Stimulated activated CD4-positive, alpha-beta T cell treated with anti-CD3 and anti-CD28 coated beads, TNF-alpha, amount 100 ng/mL, for 4 hours (primary cell): ENCODE measurements around the gene LCE2A.

Source experiments
- DNase-seq, 3 experiments: peaks; one replicate each; pipeline ENCODE4 v3.0.0-alpha.2; 2020; ENCODE audit warnings: low read depth in 3 of 3

LCE2A gene

DNA sequence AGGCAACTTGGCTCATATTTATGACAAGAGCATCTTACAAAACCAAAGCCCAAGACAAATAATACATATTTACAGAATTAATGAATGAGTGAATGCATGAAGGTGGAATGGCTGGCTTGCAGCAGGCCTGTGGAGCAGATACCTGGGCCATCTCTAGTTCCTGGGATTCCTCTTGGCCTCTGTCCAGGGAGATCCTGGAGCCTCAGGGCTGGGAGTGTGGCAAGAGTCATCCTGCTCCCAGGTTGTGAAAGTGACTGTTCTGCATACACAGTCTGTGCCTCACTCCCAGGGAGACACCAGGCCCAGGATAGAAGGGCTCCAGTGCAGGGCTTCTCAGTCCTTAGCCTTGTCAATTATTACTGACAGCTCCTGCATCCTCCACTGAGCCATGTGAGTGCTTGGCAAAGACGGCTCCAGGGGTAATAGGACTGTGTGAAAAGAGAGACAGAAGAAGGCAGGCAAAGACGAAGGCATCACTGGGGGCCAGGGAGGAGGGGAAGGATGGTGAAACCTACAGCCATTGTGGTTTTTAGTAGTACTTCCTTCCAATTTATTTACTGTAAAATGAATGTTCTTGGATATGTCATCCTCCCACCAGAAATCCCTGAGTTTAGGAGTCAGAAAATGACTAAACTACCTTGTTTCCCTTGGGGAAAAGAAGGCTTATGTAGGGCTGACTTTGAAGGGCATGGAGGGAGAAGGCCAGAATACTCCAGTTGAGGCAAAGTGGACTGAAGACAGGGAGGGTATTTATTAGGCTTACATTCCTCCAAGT lies 45.4 kb downstream of the LCE2A start:
- DNase-seq = no peak

DNA sequence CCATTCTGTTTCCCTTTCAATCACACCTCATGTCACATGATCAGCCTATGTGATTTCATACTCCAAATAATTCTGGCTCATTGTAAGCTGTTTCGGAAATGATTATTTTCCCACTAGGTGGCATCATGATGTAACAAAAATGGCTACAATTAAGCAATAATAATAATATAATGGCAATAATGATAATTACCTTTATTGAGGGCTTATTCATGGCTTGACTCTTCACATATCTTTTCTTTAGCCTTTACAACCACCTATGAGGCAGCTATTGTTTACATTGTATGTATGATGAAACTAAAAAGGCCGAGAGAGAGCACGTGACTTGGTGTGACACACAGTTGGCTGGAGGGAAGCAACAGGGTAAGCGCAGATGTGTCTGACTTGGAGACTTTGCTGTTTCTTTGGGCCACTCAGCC lies 47.2 kb downstream of the LCE2A start:
- no peak for DNase-seq

DNA sequence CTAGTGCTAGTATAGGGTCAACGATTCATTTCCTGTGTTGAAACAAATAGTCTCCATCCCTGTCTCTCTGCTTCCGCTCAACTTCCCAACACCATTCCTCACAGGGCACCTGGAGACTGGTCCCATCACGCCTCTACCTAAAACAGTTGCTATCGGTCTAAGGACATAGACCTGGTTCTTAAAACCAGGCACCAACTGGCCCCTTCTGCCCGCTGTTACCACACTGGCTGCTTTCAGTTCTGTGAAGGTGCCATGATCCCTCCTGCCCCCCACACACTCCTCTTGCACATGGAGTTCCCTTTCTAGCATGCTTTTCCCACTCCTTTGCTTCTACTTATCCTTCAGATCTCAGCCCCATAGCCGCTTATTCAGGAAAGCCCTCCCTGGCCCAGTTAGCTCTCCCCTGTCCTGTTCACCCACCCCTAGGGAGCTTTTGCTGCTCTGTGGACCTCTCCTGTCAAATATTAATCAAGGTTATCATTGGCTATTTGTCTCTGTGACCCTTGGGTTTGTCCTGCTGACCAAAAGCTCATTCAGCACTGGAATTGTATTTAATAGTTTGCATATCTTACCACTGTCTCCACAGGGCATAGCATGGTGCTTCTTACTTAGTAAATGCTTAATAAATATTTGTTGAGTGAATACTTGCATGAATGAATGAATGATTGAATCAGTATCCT lies 47.8 kb downstream of the LCE2A start:
- DNase-seq = no peak

DNA sequence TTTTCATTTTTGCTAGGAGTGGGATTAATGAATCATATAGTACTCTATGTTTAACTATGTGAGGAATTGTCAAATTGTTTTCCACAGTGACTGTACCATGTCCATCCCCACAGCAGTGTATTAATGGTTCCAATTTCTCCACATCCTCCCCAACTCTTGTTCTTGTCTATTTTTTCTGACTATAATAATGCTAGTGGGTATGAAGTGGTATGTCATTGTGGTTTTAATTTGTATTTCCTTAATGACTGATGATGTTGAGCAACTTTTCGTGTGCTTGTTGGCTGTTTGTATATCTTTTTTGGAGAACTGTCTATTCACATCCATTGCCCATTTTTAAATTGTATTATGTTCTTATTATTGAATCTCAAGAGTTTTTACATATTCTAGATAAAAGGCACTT lies 49.7 kb downstream of the LCE2A start:
- DNase-seq = no peak
